ENCODE data around the gene IPO4. TPM values are rescaled to one million over a fixed set of nuclear protein-coding genes. Genes with fewer than 3 reads are reported as not detected.

The IPO4 gene
- total and polyA plus RNA-seq, 12 donors = 19.1 to 84.9 (median 42.8) TPM

GRCh38 chr14:24155100-24155499 is 33.5 kb downstream of the IPO4 start:
- H3K4me1 ChIP-seq (replicated peaks in 1 of 2) = peaks cover 0 to 10% of the 10 kb centered on the region in 2 donors
- no peak overlapping the region for H3K4me3 ChIP-seq
- no peak for TF ChIP-seq POLR2A (IDR thresholded peaks at IDR 0.05)
- TF ChIP-seq CTCF (IDR thresholded peaks at IDR 0.05) = no peak
- intact Hi-C loops (cut with DNase I) = loop anchor here in 1 of 2 donors (10.0 kb wide), 1 partner anchor 90 kb away; no protein-coding TSS in a partner anchor
- H3K27ac ChIP-seq = no peak overlapping the region
- H3K36me3 ChIP-seq (replicated peaks in 1 of 2) = peaks cover 0 to 78% of the 10 kb centered on the region in 2 donors
- no peak for DNase-seq
- WGBS, 4 donors = 90 to 97% (median 94%) methylated on average over 8 to 10 of the region's 10 CpGs
- no peaks in the 10 kb centered on the region for H3K9me3 ChIP-seq (replicated peaks in 1 of 3)
- H3K27me3 ChIP-seq = no peaks in the 10 kb centered on the region

GRCh38 chr14:24151404-24152080 is 37.1 kb downstream of the IPO4 start:
- peaks cover 7 to 18% of the 10 kb centered on the region in 2 donors for H3K4me1 ChIP-seq (replicated peaks in 1 of 2)
- intact Hi-C loops (cut with DNase I) = loop anchor here in 1 of 2 donors (10.0 kb wide), 1 partner anchor 87 kb away; no protein-coding TSS in a partner anchor
- no peak for TF ChIP-seq CTCF (IDR thresholded peaks at IDR 0.05)
- no peak for TF ChIP-seq POLR2A (IDR thresholded peaks at IDR 0.05)
- no peaks in the 10 kb centered on the region for H3K27me3 ChIP-seq
- no peak overlapping the region for H3K27ac ChIP-seq
- H3K36me3 ChIP-seq (replicated peaks in 1 of 2) = peaks cover 0 to 70% of the 10 kb centered on the region in 2 donors
- no peaks in the 10 kb centered on the region for H3K9me3 ChIP-seq (replicated peaks in 1 of 3)
- 90 to 95% (median 93%) methylated on average over 9 to 16 of the region's 16 CpGs for WGBS, 4 donors
- no peak for DNase-seq
- no peak overlapping the region for H3K4me3 ChIP-seq

- H3K27ac ChIP-seq = no peak overlapping the region
- H3K36me3 ChIP-seq (replicated peaks in 1 of 2) = peaks cover 0 to 65% of the 10 kb centered on the region in 2 donors
- no peak for DNase-seq
- H3K4me1 ChIP-seq (replicated peaks in 1 of 2) = peaks cover 7 to 17% of the 10 kb centered on the region in 2 donors
- WGBS, 4 donors = 76 to 84% (median 80%) methylated on average over 4 to 9 of the region's 9 CpGs
- no peaks in the 10 kb centered on the region for H3K27me3 ChIP-seq
- TF ChIP-seq POLR2A (IDR thresholded peaks at IDR 0.05) (no peak), CTCF (IDR thresholded peaks at IDR 0.05) (no peak)
- intact Hi-C loops (cut with DNase I) = loop anchor here in 1 of 2 donors (10.0 kb wide), 1 partner anchor 86 kb away; no protein-coding TSS in a partner anchor
- H3K9me3 ChIP-seq (replicated peaks in 1 of 3) = no peaks in the 10 kb centered on the region
- no peak overlapping the region for H3K4me3 ChIP-seq
These were observed 37.6 kb downstream of the IPO4 start for GRCh38 chr14:24150993-24151392.

GRCh38 chr14:24150567-24150966 is 38.0 kb downstream of the IPO4 start:
- no peak for DNase-seq
- Histone ChIP-seq H3K27ac (no peak overlapping the region), H3K27me3 (no peaks in the 10 kb centered on the region), H3K4me3 (no peak overlapping the region), H3K36me3 (replicated peaks in 1 of 2) (peaks cover 0 to 61% of the 10 kb centered on the region in 2 donors), H3K9me3 (replicated peaks in 1 of 3) (no peaks in the 10 kb centered on the region), H3K4me1 (replicated peaks in 1 of 2) (peaks cover 12 to 21% of the 10 kb centered on the region in 2 donors)
- TF ChIP-seq CTCF (IDR thresholded peaks at IDR 0.05) (no peak), POLR2A (IDR thresholded peaks at IDR 0.05) (no peak)
- intact Hi-C loops (cut with DNase I) = loop anchor here in 1 of 2 donors (10.0 kb wide), 1 partner anchor 86 kb away; no protein-coding TSS in a partner anchor
- WGBS, 4 donors = 81 to 100% (median 89%) methylated on average over 5 to 9 of the region's 9 CpGs
